Stimulated activated CD8-positive, alpha-beta memory T cell treated with anti-CD3 and anti-CD28 coated beads, Interleukin-4, amount 100 ng/mL, for 4 hours (primary cell): ENCODE measurements around the gene HSDL1.
"Not testable (repeated sequence)": the region's sequence is repeated elsewhere in the genome, so short reads cannot be mapped to it uniquely, and the experiment has no call there.

Experiments used
- DNase-seq, 2 donors: peaks; one replicate each; pipeline ENCODE4 v3.0.0-alpha.2; 2020; ENCODE audit warnings: low read depth in 2 of 2, low spot score in 1 of 2

HSDL1 gene

GRCh38 chr16:84138824-84139627, 6.0 kb downstream of the HSDL1 start:
- DNase-seq: no peak

- DNase-seq: no peak
Measured at GRCh38 chr16:84138500-84138823, 6.5 kb downstream of the HSDL1 start.

- no peak for DNase-seq
Measured at GRCh38 chr16:84137769-84138357, 7.1 kb downstream of the HSDL1 start.

- DNase-seq: no peak
Measured at GRCh38 chr16:84137287-84137686, 7.7 kb downstream of the HSDL1 start.

- DNase-seq: no peak
Measured at GRCh38 chr16:84136331-84137125, 8.4 kb downstream of the HSDL1 start.

- no peak for DNase-seq
Measured at GRCh38 chr16:84132527-84133285, 12.3 kb downstream of the HSDL1 start.

- no peak for DNase-seq
Measured at GRCh38 chr16:84131117-84131516, 13.9 kb downstream of the HSDL1 start.

GRCh38 chr16:84124257-84125073, 20.5 kb downstream of the HSDL1 start:
- DNase-seq: no peak

- no peak for DNase-seq
Measured at GRCh38 chr16:84121007-84121406, 24.0 kb downstream of the HSDL1 start.

- DNase-seq: no peak
Measured at GRCh38 chr16:84120023-84120422, 25.0 kb downstream of the HSDL1 start.

- DNase-seq: no peak
Measured at GRCh38 chr16:84119368-84119767, 25.6 kb downstream of the HSDL1 start.

GRCh38 chr16:84118315-84118714, 26.7 kb downstream of the HSDL1 start:
- not testable (repeated sequence) for DNase-seq

GRCh38 chr16:84117494-84117843, 27.5 kb downstream of the HSDL1 start:
- DNase-seq: peak in 1 of 2 donors; percentile 5

GRCh38 chr16:84116720-84117493, 28.1 kb downstream of the HSDL1 start, which contains the start of gene MBTPS1:
Gene MBTPS1, minus strand, starts transcription at chr16:84116942. Its CDS starts 15,159 bp downstream, at chr16:84101783.
- peak; percentile 90 to 97 for DNase-seq

GRCh38 chr16:84115919-84116719, 28.9 kb downstream of the HSDL1 start:
- peak in 1 of 2 donors; percentile 20 for DNase-seq

- DNase-seq: not testable (repeated sequence)
Measured at GRCh38 chr16:84111949-84112348, 33.0 kb downstream of the HSDL1 start.

GRCh38 chr16:84111525-84111924, 33.5 kb downstream of the HSDL1 start:
- DNase-seq: no peak

GRCh38 chr16:84110527-84110926, 34.5 kb downstream of the HSDL1 start:
- no peak for DNase-seq
